OCI-LY7 (cell line): ENCODE measurements around the gene COL4A5. TPM values are rescaled to one million over a fixed set of nuclear protein-coding genes. Genes with fewer than 3 reads are reported as not detected.
A peak's percentile ranks its signal among the peaks of the same experiment; 100 is the strongest.

Experiments used
- BruUV-seq: library from RNA; stranded (reverse); fragments of 400-500 nt; replicated peaks from 2 replicates; lab custom pipeline; 2021; lab: Mats Ljungman, UMichigan
- CTCF ChIA-PET: fragments of 300-600 bp; sonication (Branson Sonifier 250); formaldehyde crosslinking; loops from one replicate; lab custom pipeline; 2022; ENCODE audit warnings: antibody characterized with exemption; ENCODE audit not compliant: unreplicated experiment; lab: Charles Lee
- POLR2A ChIA-PET: fragments of 300-600 bp; sonication (Branson Sonifier 250); formaldehyde crosslinking; loops from one replicate; lab custom pipeline; 2022; ENCODE audit warnings: antibody characterized with exemption; lab: Charles Lee
- DNase-seq: peaks from one replicate; pipeline ENCODE4 v3.0.0-alpha.2; 2015; ENCODE audit warnings: low spot score
- H2AFZ ChIP-seq: fragments of 200-600 bp; sonication (generic), shearing (Covaris generic); 2 replicates; pipeline ENCODE4 v1.6.1; 2014; ENCODE audit warnings: mild to moderate bottlenecking, antibody characterized with exemption, low read length, moderate library complexity
- H3K27ac ChIP-seq: fragments of 200-600 bp; sonication (generic); 2 replicates; pipeline ENCODE4 v1.5.1; 2014; ENCODE audit warnings: mixed run types, low read depth, mild to moderate bottlenecking, moderate library complexity, low read length, inconsistent platforms; ENCODE audit not compliant: poor library complexity, severe bottlenecking
- H3K36me3 ChIP-seq: fragments of 200-600 bp; sonication (generic); 2 replicates; pipeline ENCODE4 v1.6.1; 2014; ENCODE audit warnings: mild to moderate bottlenecking, antibody characterized with exemption, low read length, moderate library complexity, mixed read lengths; ENCODE audit not compliant: insufficient read depth
- H3K4me1 ChIP-seq: fragments of 200-600 bp; sonication (generic); 2 replicates; pipeline ENCODE4 v1.5.1; 2014; ENCODE audit warnings: mild to moderate bottlenecking, low read length; ENCODE audit not compliant: insufficient read depth, poor library complexity, severe bottlenecking
- H3K4me2 ChIP-seq: fragments of 200-600 bp; sonication (generic); 2 replicates; pipeline ENCODE4 v1.6.1; 2014; ENCODE audit warnings: mild to moderate bottlenecking, low read length
- H3K4me3 ChIP-seq: fragments of 200-600 bp; sonication (generic); 2 replicates; pipeline ENCODE4 v1.5.1; 2014; ENCODE audit warnings: mild to moderate bottlenecking, low read depth, low read length; ENCODE audit not compliant: poor library complexity, severe bottlenecking
- H3K79me2 ChIP-seq: fragments of 200-600 bp; sonication (generic); 2 replicates; pipeline ENCODE4 v1.6.1; 2016; ENCODE audit warnings: low read depth, mild to moderate bottlenecking, low read length, moderate library complexity, mixed read lengths; ENCODE audit not compliant: insufficient read depth
- H3K9me2 ChIP-seq: fragments of 200-600 bp; sonication (generic); 2 replicates; pipeline ENCODE4 v1.6.1; 2016; ENCODE audit warnings: mild to moderate bottlenecking, low read length, mixed read lengths; ENCODE audit not compliant: insufficient read depth
- H3K9me3 ChIP-seq: fragments of 200-600 bp; sonication (generic); 2 replicates; pipeline ENCODE4 v1.6.1; 2014; ENCODE audit warnings: mild to moderate bottlenecking, mixed run types, low read length, mixed read lengths
- H4K20me1 ChIP-seq: fragments of 200-600 bp; sonication (generic); 2 replicates; pipeline ENCODE4 v1.6.1; 2014; ENCODE audit warnings: mild to moderate bottlenecking, antibody characterized with exemption, low read length, moderate library complexity, mixed read lengths; ENCODE audit not compliant: insufficient read depth
- EZH2phosphoT487 ChIP-seq: fragments of 200-600 bp; sonication (generic); IDR thresholded peaks from 2 replicates; pipeline ENCODE4 v1.6.1; 2018; ENCODE audit warnings: low read depth, borderline replicate concordance, mild to moderate bottlenecking, mixed run types, antibody characterized with exemption, low read length, moderate library complexity, mixed read lengths
- intact Hi-C: fragments of 100-400 bp; cut with micrococcal nuclease; formaldehyde crosslinking; loops from one replicate; pipeline ENCODE4 v1.10.0; 2022; ENCODE audit not compliant: unreplicated experiment
- total RNA-seq, 2 experiments: library from RNA; depleted of rRNA in 1 of 2; stranded (reverse); fragments of >200 nt in 1 of 2; shearing (Covaris generic) in 1 of 2; gene quantifications; 2 replicates each; pipeline ENCODE4 v1.2.3, GENCODE V29; 2014 to 2022
- TF ChIP-seq, protein P1 (sequence below): fragments of 200-600 bp; sonication (generic); conservative IDR thresholded peaks from 2 replicates; pipeline ENCODE4 v1.5.1; 2014; ENCODE audit warnings: mild to moderate bottlenecking, antibody characterized with exemption, low read length, moderate library complexity, mixed read lengths

Gene COL4A5
- total RNA-seq, 2 experiments from 2014 or later: not detected

DNA sequence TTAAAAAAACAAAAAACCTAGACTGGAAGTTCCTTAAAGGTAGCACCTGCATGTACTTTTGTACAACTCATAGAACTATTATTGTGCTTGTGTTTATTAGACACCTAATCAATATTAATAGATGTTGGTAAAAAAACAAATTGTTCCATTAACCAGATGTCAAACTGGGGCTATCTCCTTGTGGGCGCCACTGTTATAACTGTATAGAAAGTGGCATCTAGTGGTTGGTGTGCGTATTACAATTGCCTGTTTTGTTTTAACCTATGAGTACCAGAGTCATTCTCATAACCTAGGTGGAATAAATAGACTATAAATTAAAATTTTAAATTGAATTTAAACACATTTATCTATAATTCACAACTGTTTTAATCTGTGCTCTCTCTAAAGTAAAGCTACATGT lies 97.4 kb downstream of the COL4A5 start:
- TF ChIP-seq, protein P1, sequence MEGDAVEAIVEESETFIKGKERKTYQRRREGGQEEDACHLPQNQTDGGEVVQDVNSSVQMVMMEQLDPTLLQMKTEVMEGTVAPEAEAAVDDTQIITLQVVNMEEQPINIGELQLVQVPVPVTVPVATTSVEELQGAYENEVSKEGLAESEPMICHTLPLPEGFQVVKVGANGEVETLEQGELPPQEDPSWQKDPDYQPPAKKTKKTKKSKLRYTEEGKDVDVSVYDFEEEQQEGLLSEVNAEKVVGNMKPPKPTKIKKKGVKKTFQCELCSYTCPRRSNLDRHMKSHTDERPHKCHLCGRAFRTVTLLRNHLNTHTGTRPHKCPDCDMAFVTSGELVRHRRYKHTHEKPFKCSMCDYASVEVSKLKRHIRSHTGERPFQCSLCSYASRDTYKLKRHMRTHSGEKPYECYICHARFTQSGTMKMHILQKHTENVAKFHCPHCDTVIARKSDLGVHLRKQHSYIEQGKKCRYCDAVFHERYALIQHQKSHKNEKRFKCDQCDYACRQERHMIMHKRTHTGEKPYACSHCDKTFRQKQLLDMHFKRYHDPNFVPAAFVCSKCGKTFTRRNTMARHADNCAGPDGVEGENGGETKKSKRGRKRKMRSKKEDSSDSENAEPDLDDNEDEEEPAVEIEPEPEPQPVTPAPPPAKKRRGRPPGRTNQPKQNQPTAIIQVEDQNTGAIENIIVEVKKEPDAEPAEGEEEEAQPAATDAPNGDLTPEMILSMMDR: peak; percentile 74
- no peak for TF ChIP-seq EZH2phosphoT487
- Histone ChIP-seq H2AFZ (no peak overlapping the region), H4K20me1 (no peaks in the 10 kb centered on the region), H3K79me2 (no peaks in the 10 kb centered on the region), H3K4me3 (no peak overlapping the region), H3K27ac (no peak overlapping the region), H3K9me2 (no peaks in the 10 kb centered on the region), H3K36me3 (no peaks in the 10 kb centered on the region), H3K9me3 (no peaks in the 10 kb centered on the region), H3K4me2 (no peak overlapping the region), H3K4me1 (no peaks in the 10 kb centered on the region)
- no TSS peak for BruUV-seq
- DNase-seq: peak; percentile 24
- ChIA-PET POLR2A (no interaction called here), CTCF (no interaction called here)
- intact Hi-C loops: loop anchor here (10.0 kb wide), 1 partner anchor 312 kb away; no protein-coding TSS in a partner anchor

- H3K9me2 ChIP-seq: no peaks in the 10 kb centered on the region
- CTCF ChIA-PET: no interaction called here
- H4K20me1 ChIP-seq: no peaks in the 10 kb centered on the region
- H3K9me3 ChIP-seq: no peaks in the 10 kb centered on the region
- no TSS peak for BruUV-seq
- H3K79me2 ChIP-seq: no peaks in the 10 kb centered on the region
- H3K4me1 ChIP-seq: no peaks in the 10 kb centered on the region
- H2AFZ ChIP-seq: no peak overlapping the region
- H3K4me2 ChIP-seq: no peak overlapping the region
- no peak for DNase-seq
- H3K27ac ChIP-seq: no peak overlapping the region
- POLR2A ChIA-PET: no interaction called here
- intact Hi-C loops: no loop called here
- TF ChIP-seq, protein P1: no peak
- no peak for TF ChIP-seq EZH2phosphoT487
- no peak overlapping the region for H3K4me3 ChIP-seq
- H3K36me3 ChIP-seq: no peaks in the 10 kb centered on the region
Measured at GRCh38 chrX:108541286-108541685, 101.6 kb downstream of the COL4A5 start.

DNA sequence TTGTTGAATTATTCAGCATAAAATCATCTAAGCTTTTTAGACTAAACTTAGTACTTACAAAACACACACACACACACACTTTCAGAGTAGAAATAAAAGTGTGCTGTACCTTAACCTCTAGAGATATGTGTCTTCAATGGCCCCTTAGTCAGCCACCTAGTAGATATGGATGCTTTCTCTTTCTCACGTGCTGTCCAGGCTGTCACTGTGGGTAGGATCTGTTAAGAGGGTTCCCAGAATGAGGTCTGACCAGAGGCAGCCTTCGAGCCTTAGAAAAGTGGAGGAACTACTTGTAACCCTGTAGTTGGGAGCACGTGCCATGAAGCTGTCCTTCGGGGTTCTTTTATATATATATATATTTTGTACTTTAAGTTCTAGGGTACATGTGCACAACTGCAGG lies 117.9 kb downstream of the COL4A5 start:
- CTCF ChIA-PET: no interaction called here
- no peaks in the 10 kb centered on the region for H3K9me3 ChIP-seq
- no TSS peak for BruUV-seq

More for the DNA sequence above, 117.9 kb downstream of the COL4A5 start:
- DNase-seq: no peak
- Histone ChIP-seq H3K9me2 (no peaks in the 10 kb centered on the region), H2AFZ (no peak overlapping the region), H4K20me1 (no peaks in the 10 kb centered on the region), H3K27ac (no peak overlapping the region), H3K4me1 (no peaks in the 10 kb centered on the region), H3K4me2 (no peak overlapping the region), H3K4me3 (no peak overlapping the region), H3K36me3 (no peaks in the 10 kb centered on the region), H3K79me2 (no peaks in the 10 kb centered on the region)
- intact Hi-C loops: no loop called here
- TF ChIP-seq, protein P1: no peak
- no peak for TF ChIP-seq EZH2phosphoT487
- POLR2A ChIA-PET: no interaction called here
